SU-DHL-6 (cell line): ENCODE data around the gene CTSK.

Experiments
- CTCF ChIP-seq: fragments of 200-600 bp; sonication (generic); IDR thresholded peaks from one replicate; pipeline ENCODE4 v1.5.1; 2017; ENCODE audit warnings: antibody characterized with exemption, mild to moderate bottlenecking, low read length, moderate library complexity; ENCODE audit not compliant: insufficient read depth, poor library complexity, severe bottlenecking
- EZH2phosphoT487 ChIP-seq: fragments of 200-600 bp; sonication (generic), shearing (Covaris generic); conservative IDR thresholded peaks from 2 replicates; pipeline ENCODE4 v1.6.1; 2018; ENCODE audit warnings: mild to moderate bottlenecking, antibody characterized with exemption, low read length, moderate library complexity, mixed read lengths

GRCh38 chr1:150788946-150789345 is 19.1 kb downstream of the CTSK start:
- TF ChIP-seq CTCF: no peak
- TF ChIP-seq EZH2phosphoT487: no peak
